Adrenal gland (tissue), 5 donors: ENCODE results near the gene KCNIP3.

Experiments used
- POLR2A ChIP-seq, 2 donors: fragments of 450-650 bp; IDR thresholded peaks; one replicate each; pipeline ENCODE4 v1.6.1; 2017; ENCODE audit warnings: antibody characterized with exemption in 2 of 2, mild to moderate bottlenecking in 2 of 2, moderate library complexity in 1 of 2
- TF ChIP-seq, protein P1 (sequence below), 6 experiments: fragments of 450-650 bp in 4 of 6; fragments of 200-600 bp in 2 of 6; sonication (generic) in 1 of 6; IDR thresholded peaks; 1 replicate in 5 of 6; 2 replicates in 1 of 6; pipeline versions ENCODE4 v1.5.1 to v1.8.0; 2016 to 2021; ENCODE audit warnings: antibody characterized with exemption in 6 of 6, mild to moderate bottlenecking in 2 of 6, moderate library complexity in 1 of 6
- donor health status: DM: no; HTN: no; CAD: no.

DNA sequence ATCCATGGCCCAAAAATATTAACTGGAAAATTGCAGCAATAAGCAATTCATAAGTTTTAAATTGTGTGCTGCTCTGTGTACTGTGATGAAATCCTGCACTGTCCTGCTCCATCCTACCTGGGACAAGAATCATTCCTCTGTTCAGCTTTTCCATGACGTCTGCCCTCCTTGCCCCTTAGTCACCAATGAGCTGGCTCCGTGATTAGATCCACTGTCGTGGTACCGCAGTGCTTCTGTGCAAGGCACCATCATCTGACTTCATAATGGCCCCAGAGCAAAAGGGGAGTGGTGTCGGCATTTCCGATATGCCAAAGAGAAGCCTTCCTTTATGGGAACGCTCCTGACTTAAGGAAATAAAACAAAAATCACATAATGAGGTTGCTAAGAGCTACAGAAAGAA lies 101.9 kb downstream of the KCNIP3 start:
- TF ChIP-seq, protein P1, sequence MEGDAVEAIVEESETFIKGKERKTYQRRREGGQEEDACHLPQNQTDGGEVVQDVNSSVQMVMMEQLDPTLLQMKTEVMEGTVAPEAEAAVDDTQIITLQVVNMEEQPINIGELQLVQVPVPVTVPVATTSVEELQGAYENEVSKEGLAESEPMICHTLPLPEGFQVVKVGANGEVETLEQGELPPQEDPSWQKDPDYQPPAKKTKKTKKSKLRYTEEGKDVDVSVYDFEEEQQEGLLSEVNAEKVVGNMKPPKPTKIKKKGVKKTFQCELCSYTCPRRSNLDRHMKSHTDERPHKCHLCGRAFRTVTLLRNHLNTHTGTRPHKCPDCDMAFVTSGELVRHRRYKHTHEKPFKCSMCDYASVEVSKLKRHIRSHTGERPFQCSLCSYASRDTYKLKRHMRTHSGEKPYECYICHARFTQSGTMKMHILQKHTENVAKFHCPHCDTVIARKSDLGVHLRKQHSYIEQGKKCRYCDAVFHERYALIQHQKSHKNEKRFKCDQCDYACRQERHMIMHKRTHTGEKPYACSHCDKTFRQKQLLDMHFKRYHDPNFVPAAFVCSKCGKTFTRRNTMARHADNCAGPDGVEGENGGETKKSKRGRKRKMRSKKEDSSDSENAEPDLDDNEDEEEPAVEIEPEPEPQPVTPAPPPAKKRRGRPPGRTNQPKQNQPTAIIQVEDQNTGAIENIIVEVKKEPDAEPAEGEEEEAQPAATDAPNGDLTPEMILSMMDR (IDR thresholded peaks at IDR 0.05) = no peak
- no peak for TF ChIP-seq POLR2A (IDR thresholded peaks at IDR 0.05)
